Anterior cingulate cortex (tissue), 58 donors: Measurements from ENCODE around the gene CALML3.
A peak's percentile ranks its signal among the peaks of the same experiment; 100 is the strongest.

Experiments
- DNase-seq, 58 donors: peaks; one replicate each; lab custom pipeline; 2025; lab: John Stamatoyannopoulos, UW

The CALML3 gene

GRCh38 chr10:5504146-5505072 is 20.4 kb upstream of the CALML3 start:
- no peak for DNase-seq

GRCh38 chr10:5506246-5506645 is 18.5 kb upstream of the CALML3 start:
- no peak for DNase-seq

GRCh38 chr10:5506751-5507648 is 17.8 kb upstream of the CALML3 start:
- no peak for DNase-seq

- no peak for DNase-seq
Measured at GRCh38 chr10:5507649-5508131, 17.1 kb upstream of the CALML3 start.

GRCh38 chr10:5508161-5508604 is 16.6 kb upstream of the CALML3 start:
- no peak for DNase-seq

- no peak for DNase-seq
Measured at GRCh38 chr10:5508786-5509185, 16.0 kb upstream of the CALML3 start.

- no peak for DNase-seq
Measured at GRCh38 chr10:5509236-5509635, 15.5 kb upstream of the CALML3 start.

- DNase-seq = no peak
Measured at GRCh38 chr10:5509691-5510090, 15.1 kb upstream of the CALML3 start.

GRCh38 chr10:5510281-5511072 is 14.3 kb upstream of the CALML3 start:
- no peak for DNase-seq

GRCh38 chr10:5511231-5511884 is 13.4 kb upstream of the CALML3 start:
- DNase-seq = no peak

- DNase-seq = no peak
Measured at GRCh38 chr10:5511885-5512280, 12.9 kb upstream of the CALML3 start.

GRCh38 chr10:5512331-5512730 is 12.4 kb upstream of the CALML3 start:
- DNase-seq = no peak

GRCh38 chr10:5512881-5513612 is 11.7 kb upstream of the CALML3 start:
- peak in 11 of 58 donors; percentile 3 to 59 (median 16) for DNase-seq

GRCh38 chr10:5514226-5514850 is 10.4 kb upstream of the CALML3 start:
- DNase-seq = no peak

- no peak for DNase-seq
Measured at GRCh38 chr10:5515948-5516761, 8.6 kb upstream of the CALML3 start.

- DNase-seq = no peak
Measured at GRCh38 chr10:5517546-5517945, 7.2 kb upstream of the CALML3 start.

- DNase-seq = no peak
Measured at GRCh38 chr10:5518143-5518542, 6.6 kb upstream of the CALML3 start.

- no peak for DNase-seq
Measured at GRCh38 chr10:5519054-5519453, 5.7 kb upstream of the CALML3 start.
